Subcutaneous adipose tissue (tissue), 4 donors: Measurements from ENCODE around the gene FRAS1. TPM values are rescaled to one million over a fixed set of nuclear protein-coding genes. Genes with fewer than 3 reads are reported as not detected.

ENCODE experiments used
- CTCF ChIP-seq: fragments of 450-650 bp; IDR thresholded peaks from one replicate; pipeline ENCODE4 v1.5.1; 2016; ENCODE audit warnings: low read depth, mild to moderate bottlenecking, control low read depth, antibody characterized with exemption, moderate library complexity
- total RNA-seq, 4 donors: library from RNA; depleted of rRNA; stranded (reverse); fragments of >200 nt; gene quantifications; one replicate each; pipeline ENCODE4 v1.1.0, GENCODE V29; 2016

FRAS1 gene
- total RNA-seq, 4 donors from 2014 or later: 2.2 to 6.0 (median 3.6) TPM

GRCh38 chr4:78190595-78190994 is 133.5 kb downstream of the FRAS1 start:
- TF ChIP-seq CTCF: no peak

- no peak for TF ChIP-seq CTCF
These were observed 140.8 kb downstream of the FRAS1 start for GRCh38 chr4:78197947-78198346.

- TF ChIP-seq CTCF: no peak
These were observed 142.9 kb downstream of the FRAS1 start for GRCh38 chr4:78199984-78200383.

- TF ChIP-seq CTCF: no peak
These were observed 143.8 kb downstream of the FRAS1 start for GRCh38 chr4:78200949-78201348.

- TF ChIP-seq CTCF: no peak
These were observed 147.1 kb downstream of the FRAS1 start for GRCh38 chr4:78204176-78204575.

GRCh38 chr4:78205591-78205990 is 148.5 kb downstream of the FRAS1 start:
- TF ChIP-seq CTCF: no peak

- no peak for TF ChIP-seq CTCF
These were observed 150.4 kb downstream of the FRAS1 start for GRCh38 chr4:78207541-78207940.
